Measurements from ENCODE around the gene SMPD3. TPM values are rescaled to one million over a fixed set of nuclear protein-coding genes. Genes with fewer than 3 reads are reported as not detected.

Gene SMPD3
- total and polyA plus RNA-seq, 9 of the 15 experiments (the other 6 are each of a cell fraction or from before 2014, with no cell fraction given), result 0.03 to 1.2 (median 0.18) TPM

GRCh38 chr16:68395167-68395786 is 53.0 kb downstream of the SMPD3 start:
- H3K9me3 ChIP-seq (replicated peaks; ENCODE audit: control insufficient read depth, insufficient read depth, low read depth, low read length), result no peaks in the 10 kb centered on the region
- ATAC-seq, result no peak
- no peak overlapping the region for H3K4me3 ChIP-seq
- no peaks in the 10 kb centered on the region for H3K79me2 ChIP-seq (ENCODE audit: control insufficient read depth, insufficient read depth, low read length)
- intact Hi-C loops (cut with micrococcal nuclease) (loop anchor here (10.0 kb wide), 1 partner anchor 110 kb away; no protein-coding TSS in a partner anchor), in situ Hi-C loops (cut with MboI) (no loop called here)
- no peak for DNase-seq (ENCODE audit: extremely low read depth in 1 of 4, low spot score in 3 of 4)
- H3K27me3 ChIP-seq (ENCODE audit: control insufficient read depth in 2 of 2, insufficient read depth in 2 of 2, low read length in 2 of 2), result peaks cover 5 to 34% of the 10 kb centered on the region in 2 experiments; a peak in 2 of 5 replicates
- no peak overlapping the region for H3K27ac ChIP-seq (ENCODE audit: extremely low read depth, low read depth, low read length)
- H3K36me3 ChIP-seq (ENCODE audit: control insufficient read depth, insufficient read depth, low read length), result no peaks in the 10 kb centered on the region
- no peak overlapping the region for H3K9ac ChIP-seq (ENCODE audit: insufficient read depth in 1 of 2, low read depth in 2 of 2, low read length in 2 of 2)
- H3K4me1 ChIP-seq (replicated peaks in 1 of 2; ENCODE audit: control insufficient read depth in 2 of 2, insufficient read depth in 2 of 2, low read length in 2 of 2), result no peaks in the 10 kb centered on the region; a peak in 1 of 5 replicates
- no peak for FAIRE-seq
- H4K20me1 ChIP-seq (replicated peaks; ENCODE audit: control insufficient read depth, insufficient read depth, low read length), result no peaks in the 10 kb centered on the region
- 4% methylated on average over 8 of the region's 8 CpGs for WGBS (ENCODE audit: insufficient coverage, low coverage, missing lambda C conversion rate)
- H3K9me1 ChIP-seq (ENCODE audit: control insufficient read depth, insufficient read depth, low read length), result no peaks in the 10 kb centered on the region
- ChIA-PET CTCF (ENCODE audit: low intra/inter-chr PET ratio) (no interaction called here), POLR2A (interaction anchor here (1.2 kb wide), 1 partner anchor 10 kb away, joined by 5 read pairs; no protein-coding TSS in a partner anchor)
- H3K4me2 ChIP-seq (ENCODE audit: insufficient read depth, low read length), result no peak overlapping the region
- BruUV-seq (replicated peaks), result no TSS peak
- H2AFZ ChIP-seq (ENCODE audit: low read depth, low read length), result no peak overlapping the region
- TF ChIP-seq ZNF778 (CRISPR knock-in tag; IDR thresholded peaks at IDR 0.05) (no peak), NRF1 (conservative IDR thresholded peaks at IDR 0.05 in 1 of 2, IDR thresholded peaks at IDR 0.05 in 1 of 2) (no peak), FOXM1 (IDR thresholded peaks at IDR 0.05; ENCODE audit: low read depth) (no peak), FOXM1 (CRISPR knock-in tag; IDR thresholded peaks at IDR 0.05; ENCODE audit: low read depth) (no peak), ZBTB5 (IDR thresholded peaks at IDR 0.05) (no peak), ESRRB (CRISPR knock-in tag; IDR thresholded peaks at IDR 0.05; ENCODE audit: borderline replicate concordance) (no peak), STAT5A (IDR thresholded peaks at IDR 0.05; ENCODE audit: borderline replicate concordance, low read length) (no peak), RFX7 (CRISPR knock-in tag; IDR thresholded peaks at IDR 0.05) (no peak), WHSC1 (IDR thresholded peaks at IDR 0.05; ENCODE audit: low read length) (no peak), ATF7 (IDR thresholded peaks at IDR 0.05) (no peak), CEBPG (CRISPR knock-in tag; IDR thresholded peaks at IDR 0.05) (no peak), CEBPG (tag; conservative IDR thresholded peaks at IDR 0.05 in 1 of 2, IDR thresholded peaks at IDR 0.05 in 1 of 2) (no peak)
